Fibroblast of lung (primary cell): Measurements from ENCODE around the gene PCDHGA10. TPM values are rescaled to one million over a fixed set of nuclear protein-coding genes. Genes with fewer than 3 reads are reported as not detected.
A peak's percentile ranks its signal among the peaks of the same experiment; 100 is the strongest.
"Not testable (repeated sequence)": the region's sequence is repeated elsewhere in the genome, so short reads cannot be mapped to it uniquely, and the experiment has no call there.

Experiments used
- DNase-seq, 2 donors: peaks; one replicate each; pipeline versions ENCODE4 v3.0.0 to v3.0.0-alpha.2; 2010; ENCODE audit warnings: low read depth in 2 of 2
- H2AFZ ChIP-seq: 2 replicates; pipeline ENCODE4 v1.5.1; 2012; ENCODE audit warnings: low read length, control low read depth, inconsistent platforms
- H3K27ac ChIP-seq: 2 replicates; pipeline ENCODE4 v1.5.1; 2011; ENCODE audit warnings: low read length, control low read depth; ENCODE audit not compliant: insufficient read depth
- H3K27me3 ChIP-seq: 2 replicates; pipeline ENCODE4 v1.5.1; 2011; ENCODE audit warnings: mild to moderate bottlenecking, low read length; ENCODE audit not compliant: control insufficient read depth, insufficient read depth
- H3K36me3 ChIP-seq: 2 replicates; pipeline ENCODE4 v1.5.1; 2011; ENCODE audit warnings: low read length; ENCODE audit not compliant: control insufficient read depth, insufficient read depth
- H3K4me1 ChIP-seq: 2 replicates; pipeline ENCODE4 v1.5.1; 2011; ENCODE audit warnings: low read length; ENCODE audit not compliant: control insufficient read depth, insufficient read depth; ENCODE audit errors: extremely low read depth
- H3K4me2 ChIP-seq: 2 replicates; pipeline ENCODE4 v1.5.1; 2011; ENCODE audit warnings: low read length, control low read depth; ENCODE audit not compliant: insufficient read depth; ENCODE audit errors: extremely low read depth
- H3K4me3 ChIP-seq, 4 experiments: fragments of 200-600 bp in 1 of 4; sonication (generic) in 1 of 4; replicated peaks in 1 of 4; 2 replicates each; pipeline ENCODE4 v1.5.1; 2011 to 2016; ENCODE audit warnings: low read length in 4 of 4, low read depth in 3 of 4, mild to moderate bottlenecking in 3 of 4, control low read depth in 2 of 4, inconsistent platforms in 1 of 4, mixed read lengths in 1 of 4; ENCODE audit not compliant: insufficient read depth in 1 of 4; ENCODE audit errors: control extremely low read depth in 1 of 4
- H3K79me2 ChIP-seq: 2 replicates; pipeline ENCODE4 v1.5.1; 2012; ENCODE audit warnings: mild to moderate bottlenecking, low read length, inconsistent platforms; ENCODE audit not compliant: control insufficient read depth, insufficient read depth
- H3K9ac ChIP-seq: 2 replicates; pipeline ENCODE4 v1.5.1; 2011; ENCODE audit warnings: mild to moderate bottlenecking, low read length, control low read depth; ENCODE audit not compliant: insufficient read depth
- H3K9me3 ChIP-seq: 2 replicates; pipeline ENCODE4 v1.5.1; 2012; ENCODE audit warnings: low read depth, low read length; ENCODE audit not compliant: control insufficient read depth, insufficient read depth
- H4K20me1 ChIP-seq: 2 replicates; pipeline ENCODE4 v1.5.1; 2011; ENCODE audit warnings: low read length; ENCODE audit not compliant: control insufficient read depth, insufficient read depth; ENCODE audit errors: extremely low read depth
- EZH2 ChIP-seq: IDR thresholded peaks from 2 replicates; pipeline ENCODE4 v1.5.1; 2012; ENCODE audit warnings: low read length, control low read depth, mild to moderate bottlenecking; ENCODE audit errors: missing control alignments
- polyA plus RNA-seq, 2 donors: library from polyadenylated mRNA; depleted of rRNA in 1 of 2; stranded (reverse) in 1 of 2; unstranded in 1 of 2; fragments of >200 nt; gene quantifications; 2 replicates each; pipeline ENCODE4 v1.2.1, GENCODE V29; 2011 to 2012; ENCODE audit warnings: missing spikeins in 1 of 2
- total RNA-seq: library from RNA; depleted of rRNA; stranded (reverse); fragments of >200 nt; gene quantifications from 2 replicates; pipeline ENCODE4 v1.2.1, GENCODE V29; 2014
- TF ChIP-seq, protein P1 (sequence below), 2 donors: IDR thresholded peaks in 1 of 2; conservative IDR thresholded peaks in 1 of 2; 1 replicate in 1 of 2; 2 replicates in 1 of 2; pipeline ENCODE4 v1.5.1; 2011 to 2012; ENCODE audit warnings: low read length in 2 of 2, control low read depth in 1 of 2, inconsistent platforms in 1 of 2, low read depth in 1 of 2, mild to moderate bottlenecking in 1 of 2

The PCDHGA10 gene
- total and polyA plus RNA-seq, 2 donors (not counting 1 experiment from before 2014, with no cell fraction given) = 3.8 to 10.2 TPM

GRCh38 chr5:141397756-141398551 lies 14.8 kb upstream of the PCDHGA10 start, which contains the start of gene PCDHGB5:
PCDHGB5 (plus strand) TSS chr5:141397947; CDS start chr5:141398128, 181 bp downstream.
- not testable (repeated sequence) for H3K4me1 ChIP-seq, H3K36me3 ChIP-seq, H2AFZ ChIP-seq, H3K79me2 ChIP-seq, H3K9ac ChIP-seq, H4K20me1 ChIP-seq, H3K27me3 ChIP-seq, H3K9me3 ChIP-seq
- H3K27ac ChIP-seq = peak within 1 kb of the TSS; percentile 50
- TF ChIP-seq, protein P1, sequence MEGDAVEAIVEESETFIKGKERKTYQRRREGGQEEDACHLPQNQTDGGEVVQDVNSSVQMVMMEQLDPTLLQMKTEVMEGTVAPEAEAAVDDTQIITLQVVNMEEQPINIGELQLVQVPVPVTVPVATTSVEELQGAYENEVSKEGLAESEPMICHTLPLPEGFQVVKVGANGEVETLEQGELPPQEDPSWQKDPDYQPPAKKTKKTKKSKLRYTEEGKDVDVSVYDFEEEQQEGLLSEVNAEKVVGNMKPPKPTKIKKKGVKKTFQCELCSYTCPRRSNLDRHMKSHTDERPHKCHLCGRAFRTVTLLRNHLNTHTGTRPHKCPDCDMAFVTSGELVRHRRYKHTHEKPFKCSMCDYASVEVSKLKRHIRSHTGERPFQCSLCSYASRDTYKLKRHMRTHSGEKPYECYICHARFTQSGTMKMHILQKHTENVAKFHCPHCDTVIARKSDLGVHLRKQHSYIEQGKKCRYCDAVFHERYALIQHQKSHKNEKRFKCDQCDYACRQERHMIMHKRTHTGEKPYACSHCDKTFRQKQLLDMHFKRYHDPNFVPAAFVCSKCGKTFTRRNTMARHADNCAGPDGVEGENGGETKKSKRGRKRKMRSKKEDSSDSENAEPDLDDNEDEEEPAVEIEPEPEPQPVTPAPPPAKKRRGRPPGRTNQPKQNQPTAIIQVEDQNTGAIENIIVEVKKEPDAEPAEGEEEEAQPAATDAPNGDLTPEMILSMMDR (conservative IDR thresholded peaks at IDR 0.05 in 1 of 2, IDR thresholded peaks at IDR 0.05 in 1 of 2; ENCODE audit: low read depth in 1 of 2, low read length in 2 of 2) = peak; percentile 54 to 60
- peak within 1 kb of the TSS; percentile 23 for H3K4me2 ChIP-seq
- peak within 1 kb of the TSS; percentile 22 to 56 (median 39) for H3K4me3 ChIP-seq
- peak; percentile 50 to 65 for DNase-seq

GRCh38 chr5:141398608-141399007 lies 14.2 kb upstream of the PCDHGA10 start:
- H3K79me2 ChIP-seq = no peaks in the 10 kb centered on the region
- H3K36me3 ChIP-seq = no peaks in the 10 kb centered on the region
- H3K4me1 ChIP-seq = no peaks in the 10 kb centered on the region
- H3K27ac ChIP-seq = no peak overlapping the region
- H3K4me2 ChIP-seq = peak overlapping the region; percentile 23
- H3K4me3 ChIP-seq = peak overlapping the region in 2 of 4 experiments; percentile 8 to 30
- peaks cover 5% of the 10 kb centered on the region for H3K9me3 ChIP-seq
- H3K27me3 ChIP-seq = no peaks in the 10 kb centered on the region
- no peak for TF ChIP-seq EZH2
- TF ChIP-seq, protein P1 (conservative IDR thresholded peaks at IDR 0.05 in 1 of 2, IDR thresholded peaks at IDR 0.05 in 1 of 2; ENCODE audit: low read depth in 1 of 2, low read length in 2 of 2) = no peak
- H4K20me1 ChIP-seq = no peaks in the 10 kb centered on the region
- no peak overlapping the region for H2AFZ ChIP-seq
- no peak overlapping the region for H3K9ac ChIP-seq
- no peak for DNase-seq

DNA sequence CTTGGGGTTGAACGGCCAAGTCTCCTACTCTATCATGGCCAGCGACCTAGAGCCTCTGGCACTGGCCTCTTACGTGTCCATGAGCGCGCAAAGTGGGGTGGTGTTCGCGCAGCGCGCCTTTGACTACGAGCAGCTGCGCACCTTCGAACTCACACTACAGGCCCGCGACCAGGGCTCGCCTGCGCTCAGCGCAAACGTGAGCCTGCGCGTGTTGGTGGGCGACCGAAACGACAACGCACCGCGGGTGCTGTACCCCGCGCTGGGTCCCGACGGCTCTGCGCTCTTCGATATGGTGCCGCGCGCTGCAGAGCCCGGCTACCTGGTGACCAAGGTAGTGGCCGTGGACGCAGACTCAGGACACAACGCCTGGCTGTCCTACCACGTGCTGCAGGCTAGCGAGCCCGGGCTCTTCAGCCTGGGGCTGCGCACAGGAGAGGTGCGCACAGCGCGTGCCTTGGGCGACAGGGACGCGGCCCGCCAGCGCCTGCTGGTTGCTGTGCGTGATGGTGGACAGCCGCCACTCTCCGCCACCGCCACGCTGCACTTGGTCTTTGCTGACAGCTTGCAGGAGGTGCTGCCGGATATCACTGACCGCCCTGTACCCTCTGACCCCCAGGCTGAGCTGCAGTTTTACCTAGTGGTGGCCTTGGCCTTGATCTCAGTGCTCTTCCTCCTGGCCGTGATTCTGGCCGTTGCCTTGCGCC lies 13.1 kb upstream of the PCDHGA10 start:
- Histone ChIP-seq H3K4me2 (no peak overlapping the region), H3K79me2 (no peaks in the 10 kb centered on the region), H3K4me1 (no peaks in the 10 kb centered on the region), H2AFZ (no peak overlapping the region), H3K9ac (no peak overlapping the region), H4K20me1 (no peaks in the 10 kb centered on the region), H3K36me3 (no peaks in the 10 kb centered on the region), H3K27me3 (no peaks in the 10 kb centered on the region), H3K4me3 (peak overlapping the region in 1 of 4 experiments; percentile 27), H3K9me3 (peaks cover 4% of the 10 kb centered on the region), H3K27ac (no peak overlapping the region)
- DNase-seq = no peak
- no peak for TF ChIP-seq EZH2
- TF ChIP-seq, protein P1 (conservative IDR thresholded peaks at IDR 0.05 in 1 of 2, IDR thresholded peaks at IDR 0.05 in 1 of 2; ENCODE audit: low read depth in 1 of 2, low read length in 2 of 2) = no peak
